Left kidney (tissue), 2 donors: ENCODE data around the gene PPP6R3. TPM values are rescaled to one million over a fixed set of nuclear protein-coding genes. Genes with fewer than 3 reads are reported as not detected.

Experiments
- DNase-seq: peaks from one replicate; pipeline ENCODE4 v3.0.0-alpha.2; 2013
- polyA plus RNA-seq: library from polyadenylated mRNA; unstranded; fragments of 120-200 nt; gene quantifications from one replicate; pipeline ENCODE4 v1.2.1, GENCODE V29; 2013; ENCODE audit not compliant: insufficient read length

Gene PPP6R3
- polyA plus RNA-seq, 1 donor: 133 TPM

DNA sequence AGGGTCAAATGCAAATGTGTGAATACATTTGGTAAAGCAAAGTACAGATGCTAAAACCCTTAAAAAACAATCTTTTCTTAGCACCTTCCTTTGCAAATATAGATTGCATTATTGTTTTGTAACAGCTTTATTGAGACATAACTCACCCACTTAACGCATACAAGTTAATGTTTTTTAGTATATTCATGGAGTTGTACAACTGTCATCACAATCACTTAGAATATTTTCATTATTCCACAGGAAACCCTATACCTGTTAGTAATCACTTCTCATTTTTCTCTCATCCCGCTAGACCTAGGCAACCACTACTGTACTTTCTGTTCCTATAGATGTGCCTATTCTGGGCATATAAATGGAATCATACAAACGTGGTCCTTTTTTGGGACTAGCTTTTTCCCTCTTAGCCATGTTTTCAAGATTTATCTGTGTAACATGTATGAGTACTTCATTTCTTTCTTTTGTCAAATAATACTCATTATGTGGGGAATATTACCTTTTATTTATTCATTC, 34.7 kb downstream of the PPP6R3 start:
- no peak for DNase-seq

GRCh38 chr11:68495872-68496271, 35.3 kb downstream of the PPP6R3 start:
- no peak for DNase-seq

GRCh38 chr11:68497761-68498160, 37.2 kb downstream of the PPP6R3 start:
- DNase-seq: no peak

GRCh38 chr11:68498321-68498720, 37.8 kb downstream of the PPP6R3 start:
- DNase-seq: no peak

DNA sequence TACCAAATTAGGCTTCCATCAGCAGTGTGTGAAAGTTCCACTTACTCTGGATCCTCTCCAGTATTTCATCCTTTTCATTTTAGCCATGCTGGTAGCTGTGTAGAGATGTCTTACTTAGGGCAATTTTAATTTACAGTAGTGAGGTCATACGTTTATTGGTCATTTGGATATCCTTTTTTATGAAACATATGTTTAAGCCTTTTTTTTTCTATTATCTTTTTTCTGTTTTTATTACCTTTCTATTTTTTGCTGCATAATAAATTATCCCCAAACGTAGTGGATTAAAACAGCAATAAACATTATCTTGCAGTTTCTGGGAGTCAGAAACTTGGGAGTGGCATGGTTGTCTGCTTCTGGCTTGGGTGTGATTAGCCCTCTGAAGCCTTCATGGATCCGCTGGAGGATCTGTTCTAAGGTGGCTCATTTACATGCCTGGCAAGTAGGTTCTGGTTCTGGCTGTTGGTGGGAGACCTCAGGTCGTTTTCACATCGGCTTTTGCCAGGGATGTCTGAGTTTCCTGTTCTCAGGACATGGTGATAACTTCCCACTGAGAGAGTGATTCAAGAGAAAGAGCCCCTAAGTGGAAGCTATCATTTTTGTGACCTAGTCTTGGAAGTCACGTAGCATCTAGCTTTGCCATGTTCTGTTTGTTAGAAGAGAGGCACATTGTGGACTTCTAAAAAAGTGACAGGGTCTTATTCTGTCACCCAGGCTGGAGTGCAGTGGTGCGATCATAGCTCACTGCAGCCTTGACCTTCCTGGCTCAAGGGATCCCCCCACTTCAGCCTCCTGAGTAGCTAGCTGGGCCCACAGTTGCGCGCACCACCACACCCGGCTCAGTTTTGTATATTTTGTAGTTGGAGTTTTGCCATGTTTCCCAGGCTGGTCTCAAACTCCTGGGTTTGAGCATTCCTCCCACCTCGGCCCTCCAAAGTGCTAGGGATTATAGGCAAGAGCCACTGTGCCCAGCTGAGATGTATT, 38.6 kb downstream of the PPP6R3 start:
- no peak for DNase-seq

DNA sequence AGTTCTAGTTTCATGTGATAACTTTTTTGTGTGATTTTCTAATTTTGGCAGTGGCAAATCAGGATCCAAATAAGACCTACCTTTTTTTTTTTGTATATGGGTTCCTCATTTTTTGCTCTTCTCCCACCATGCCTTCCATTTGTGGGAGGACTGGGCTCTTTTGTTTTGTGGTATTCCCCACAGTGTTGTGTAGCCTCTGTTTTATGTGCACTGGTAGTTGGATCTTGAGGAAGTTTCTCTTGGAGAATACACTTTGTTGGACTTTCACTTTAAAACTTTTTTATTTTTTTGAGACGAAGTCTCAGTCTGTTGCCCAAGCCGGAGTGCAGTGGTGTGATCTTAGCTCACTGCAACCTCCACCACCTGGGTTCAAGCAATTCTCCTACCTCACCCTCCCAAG, 39.7 kb downstream of the PPP6R3 start:
- no peak for DNase-seq

DNA sequence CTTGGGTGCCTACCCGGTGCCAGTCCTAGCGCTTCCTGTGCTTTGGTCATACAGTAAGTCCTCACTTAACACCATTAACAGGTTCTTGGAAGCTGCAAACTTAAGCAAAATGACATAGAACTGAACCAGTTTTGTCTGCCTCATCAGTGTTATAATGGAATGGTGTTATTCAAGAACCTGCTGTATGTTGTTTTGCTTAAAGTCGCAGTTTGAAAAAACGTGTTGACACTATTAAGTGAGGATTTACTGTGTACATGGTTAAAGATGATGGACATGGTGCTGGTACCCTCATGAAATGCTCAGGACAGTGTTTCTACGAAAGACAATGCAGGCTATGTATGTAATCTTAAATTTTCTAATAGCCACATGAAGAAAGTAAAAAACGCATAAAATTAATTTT, 41.3 kb downstream of the PPP6R3 start:
- DNase-seq: no peak

DNA sequence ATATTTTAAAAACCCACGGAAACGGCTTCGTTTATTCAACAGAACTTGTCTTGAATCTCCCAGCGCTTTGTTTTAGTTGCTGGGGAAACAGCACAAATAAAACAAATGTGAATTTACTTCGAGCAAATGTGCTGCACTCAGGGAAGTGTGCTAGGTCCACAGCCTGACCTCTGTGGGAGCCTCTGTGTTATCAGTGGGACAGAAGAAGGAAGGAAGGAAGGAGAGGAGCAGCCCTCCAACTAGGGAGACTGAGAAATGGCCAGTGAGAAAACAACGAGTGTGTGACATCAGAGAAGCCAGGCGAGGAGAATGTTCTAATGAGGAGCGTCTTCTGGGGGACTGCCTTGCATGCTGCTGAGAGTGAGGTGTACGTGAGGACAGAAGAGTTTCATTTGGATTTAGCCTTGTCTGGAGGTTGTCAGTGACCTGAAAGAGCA, 42.7 kb downstream of the PPP6R3 start:
- peak; percentile 39 for DNase-seq

DNA sequence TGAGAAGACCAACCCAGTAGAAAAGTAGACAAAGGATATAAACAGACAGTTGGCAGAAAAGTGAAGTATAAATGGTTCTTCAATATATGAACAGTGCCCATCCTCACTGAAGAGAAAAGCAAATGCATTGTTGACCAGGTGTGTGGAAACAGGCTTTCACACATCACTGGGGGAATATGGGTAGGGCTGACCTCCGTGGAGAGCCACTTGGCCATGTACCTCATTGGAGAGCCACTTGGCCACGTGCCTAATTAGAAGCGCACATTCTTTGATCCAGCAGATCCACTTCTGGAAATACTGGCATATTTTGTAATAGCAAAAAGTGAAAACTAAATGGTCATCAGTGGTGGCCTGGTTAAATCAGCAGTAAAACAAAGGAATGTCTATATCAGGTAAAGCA, 43.2 kb downstream of the PPP6R3 start:
- DNase-seq: no peak

- DNase-seq: no peak
Observed at GRCh38 chr11:68504432-68505066, 44.0 kb downstream of the PPP6R3 start.

DNA sequence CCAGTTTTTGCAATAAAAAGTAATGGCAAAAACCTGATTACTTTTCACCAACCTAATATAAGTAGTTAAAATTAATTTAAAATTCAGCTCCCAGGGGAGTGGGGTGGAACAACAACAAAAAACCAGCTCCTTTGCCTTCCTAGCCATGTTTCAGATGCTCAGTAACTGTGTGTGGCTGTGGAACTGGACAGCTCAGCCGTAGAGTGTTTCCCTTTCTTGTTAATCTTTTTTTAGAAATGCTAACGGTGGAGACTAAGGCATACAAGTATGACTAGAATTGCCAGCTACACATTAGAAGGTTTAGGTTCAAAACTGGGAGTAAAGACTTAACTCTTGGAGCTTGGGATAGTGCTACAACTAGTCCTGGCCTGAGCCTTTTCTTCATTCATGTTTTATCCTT, 45.0 kb downstream of the PPP6R3 start:
- DNase-seq: no peak

- DNase-seq: no peak
Observed at GRCh38 chr11:68506908-68507307, 46.4 kb downstream of the PPP6R3 start.

DNA sequence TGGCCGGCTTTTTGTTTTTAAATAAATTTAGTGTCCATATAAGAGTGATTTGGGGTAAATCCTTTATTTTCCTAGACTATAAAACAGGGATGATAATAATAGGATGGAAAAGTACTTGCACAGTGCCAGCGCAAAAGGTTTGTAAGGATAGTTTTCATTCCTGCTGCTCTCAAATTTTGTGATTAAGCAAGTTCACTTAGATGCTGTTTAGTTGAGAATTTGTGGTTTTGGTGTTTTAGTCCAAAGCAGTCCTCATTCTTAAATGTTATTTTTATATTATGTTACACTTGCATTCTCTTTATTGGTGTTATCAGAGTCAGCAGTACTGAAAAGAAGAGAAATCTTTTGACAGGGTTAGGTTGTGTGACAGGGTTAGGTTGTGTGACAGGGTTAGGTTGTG, 47.9 kb downstream of the PPP6R3 start:
- DNase-seq: no peak

DNA sequence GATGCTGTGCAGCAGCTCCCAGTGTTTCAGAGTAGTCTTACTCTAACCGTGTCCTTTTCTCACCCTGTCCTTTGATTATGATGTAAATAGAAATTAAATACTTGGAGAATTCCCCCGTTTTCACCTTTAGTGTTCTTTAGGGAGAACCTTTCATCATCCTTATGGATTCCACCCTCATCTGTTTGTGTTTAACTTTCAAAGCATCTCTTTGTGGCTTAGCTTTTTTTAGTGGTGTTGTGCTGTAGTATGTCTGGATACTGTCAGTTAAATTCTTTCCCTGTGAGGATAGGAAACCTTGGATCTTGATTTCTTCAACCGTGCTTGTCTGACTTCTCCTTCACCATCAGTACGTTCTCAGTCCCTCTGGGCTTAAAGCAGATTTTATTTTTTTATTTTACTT, 48.5 kb downstream of the PPP6R3 start:
- DNase-seq: no peak

DNA sequence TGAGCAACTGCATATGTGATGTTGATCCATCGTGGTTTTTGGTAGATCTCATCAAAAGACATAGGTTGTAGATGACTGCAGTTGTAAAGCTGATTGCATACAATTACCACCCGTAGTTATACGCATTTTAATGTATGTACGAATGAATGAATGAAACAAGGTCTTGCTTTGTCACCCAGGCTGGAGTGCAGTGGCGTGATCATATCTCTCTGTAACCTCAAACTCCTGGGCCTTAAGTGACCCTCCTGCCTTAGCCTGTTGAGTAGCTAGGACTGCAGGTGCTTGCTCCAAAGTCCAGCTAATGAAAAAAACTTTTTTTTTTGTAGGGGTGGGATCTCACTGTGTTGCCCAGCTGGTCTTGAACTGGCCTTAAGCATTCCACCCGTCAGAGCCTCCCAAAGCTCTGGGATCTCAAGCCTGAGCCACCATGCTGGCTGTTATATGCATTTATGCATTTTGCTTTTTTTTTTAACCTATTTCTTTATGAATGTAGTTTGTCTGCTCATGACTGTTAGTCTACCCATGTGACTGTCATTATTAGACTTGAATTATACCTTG, 53.5 kb downstream of the PPP6R3 start:
- DNase-seq: no peak

GRCh38 chr11:68517121-68517741, 56.7 kb downstream of the PPP6R3 start:
- DNase-seq: no peak

GRCh38 chr11:68518191-68518590, 57.6 kb downstream of the PPP6R3 start:
- no peak for DNase-seq

DNA sequence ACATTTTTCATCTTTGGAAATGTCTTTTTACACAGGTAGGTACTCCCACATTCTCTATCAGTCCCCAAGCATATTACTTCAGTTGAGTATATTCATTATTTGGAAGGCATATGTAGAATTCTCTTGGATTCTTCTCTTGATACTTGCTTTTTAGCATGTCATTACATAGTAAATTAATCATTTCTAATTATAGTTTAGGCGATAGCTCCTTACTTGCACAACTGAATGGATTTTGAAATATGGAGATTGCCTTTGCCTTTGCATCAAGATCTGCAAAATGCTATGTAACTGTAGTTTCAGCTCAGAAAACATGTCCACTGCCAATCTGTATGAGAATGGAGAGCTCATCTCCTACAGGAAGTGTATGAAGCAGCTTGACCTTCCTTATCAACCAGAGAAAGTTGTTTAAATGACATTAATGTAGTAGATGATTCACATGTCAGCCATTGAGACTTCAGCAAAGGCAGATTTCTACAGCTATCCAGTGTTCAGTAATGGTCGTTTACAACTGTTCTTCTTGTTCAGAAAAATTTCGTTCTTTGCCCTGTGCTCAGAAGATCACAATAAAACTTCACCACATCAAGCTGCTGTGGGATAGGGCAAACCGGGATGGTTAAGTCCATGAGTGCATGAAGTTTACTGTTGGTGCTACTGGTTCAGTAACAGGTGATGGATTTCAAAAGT, 61.6 kb downstream of the PPP6R3 start:
- DNase-seq: no peak

- DNase-seq: no peak
Observed at GRCh38 chr11:68523033-68523432, 62.5 kb downstream of the PPP6R3 start.

- DNase-seq: no peak
Observed at GRCh38 chr11:68523743-68524142, 63.2 kb downstream of the PPP6R3 start.

- no peak for DNase-seq
Observed at GRCh38 chr11:68524213-68524612, 63.7 kb downstream of the PPP6R3 start.

- no peak for DNase-seq
Observed at GRCh38 chr11:68524681-68525080, 64.1 kb downstream of the PPP6R3 start.
